ENCODE data around the gene MYO15A.

DNA sequence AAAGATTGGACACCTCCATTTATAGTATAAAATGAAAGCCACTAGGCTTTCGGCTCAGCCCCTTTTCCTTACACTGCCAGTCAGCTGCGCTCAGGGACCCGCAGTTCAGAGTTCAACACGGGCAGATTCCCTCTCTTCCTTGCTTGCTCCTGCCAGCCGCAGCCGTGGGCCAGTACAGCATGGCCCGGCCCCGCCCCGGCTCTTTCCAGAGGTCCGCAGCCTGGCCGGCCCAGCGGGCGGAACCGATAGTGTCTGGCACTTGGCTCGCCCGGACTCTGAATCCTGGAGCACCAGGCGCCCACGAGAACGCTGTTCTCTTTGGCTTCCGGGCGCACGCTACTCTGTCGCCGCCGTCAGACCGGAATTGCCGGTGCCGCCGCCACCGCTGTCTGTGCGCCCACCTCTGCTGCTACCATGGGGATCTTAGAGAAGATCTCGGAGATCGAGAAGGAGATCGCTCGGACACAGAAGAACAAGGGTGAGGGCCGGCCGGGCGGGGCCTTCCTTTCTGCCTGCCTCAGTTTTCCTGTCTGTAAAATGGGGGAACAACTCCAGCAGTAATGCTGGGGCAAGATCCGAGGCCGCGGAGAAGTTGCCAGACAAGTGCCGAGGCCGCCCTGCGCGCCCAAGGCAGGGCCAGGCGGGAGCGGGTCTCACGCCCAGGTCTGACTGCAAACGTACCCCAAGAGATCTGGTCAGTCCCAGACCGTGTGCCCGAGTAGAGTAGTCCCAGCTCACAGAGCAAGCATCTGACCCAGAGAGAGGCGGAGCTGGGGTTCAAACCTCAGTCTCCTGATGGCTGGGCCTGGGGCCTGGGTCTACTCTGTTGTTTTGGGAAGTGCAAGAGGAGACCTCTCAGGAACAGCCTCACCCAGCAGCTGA is 20.7 kb upstream of the MYO15A start, which contains the start of gene DRG2:
- TF ChIP-seq ZNF274 (IDR thresholded peaks at IDR 0.05; ENCODE audit: low read depth, low read length) (no peak), YY1 (IDR thresholded peaks at IDR 0.05; ENCODE audit: insufficient read depth, insufficient read length) (peak; percentile 9), SUZ12 (IDR thresholded peaks at IDR 0.05; ENCODE audit: extremely low read depth, insufficient read depth, insufficient read length) (no peak)
